GM06990 (cell line): Measurements from ENCODE around the gene HCK.

Source experiments
- DNase-seq: peaks from one replicate; pipeline ENCODE4 v3.0.0-alpha.2; 2011; ENCODE audit not compliant: insufficient read length; ENCODE audit errors: extremely low read depth
- H3K27me3 ChIP-seq: replicated peaks from 2 replicates; pipeline ENCODE4 v1.6.0; 2011; ENCODE audit warnings: low read length; ENCODE audit not compliant: control insufficient read depth, insufficient read depth
- H3K36me3 ChIP-seq: 2 replicates; pipeline ENCODE4 v1.5.1; 2011; ENCODE audit warnings: low read length; ENCODE audit not compliant: control insufficient read depth, insufficient read depth
- H3K4me3 ChIP-seq: replicated peaks from 2 replicates; pipeline ENCODE4 v1.5.1; 2011; ENCODE audit warnings: low read depth, mild to moderate bottlenecking, control low read depth, low read length
- TF ChIP-seq, protein P1 (sequence below): IDR thresholded peaks from 2 replicates; pipeline ENCODE4 v1.5.1; 2011; ENCODE audit warnings: low read length, control low read depth, mild to moderate bottlenecking, inconsistent platforms; ENCODE audit not compliant: insufficient read depth, poor library complexity, severe bottlenecking

HCK gene

DNA sequence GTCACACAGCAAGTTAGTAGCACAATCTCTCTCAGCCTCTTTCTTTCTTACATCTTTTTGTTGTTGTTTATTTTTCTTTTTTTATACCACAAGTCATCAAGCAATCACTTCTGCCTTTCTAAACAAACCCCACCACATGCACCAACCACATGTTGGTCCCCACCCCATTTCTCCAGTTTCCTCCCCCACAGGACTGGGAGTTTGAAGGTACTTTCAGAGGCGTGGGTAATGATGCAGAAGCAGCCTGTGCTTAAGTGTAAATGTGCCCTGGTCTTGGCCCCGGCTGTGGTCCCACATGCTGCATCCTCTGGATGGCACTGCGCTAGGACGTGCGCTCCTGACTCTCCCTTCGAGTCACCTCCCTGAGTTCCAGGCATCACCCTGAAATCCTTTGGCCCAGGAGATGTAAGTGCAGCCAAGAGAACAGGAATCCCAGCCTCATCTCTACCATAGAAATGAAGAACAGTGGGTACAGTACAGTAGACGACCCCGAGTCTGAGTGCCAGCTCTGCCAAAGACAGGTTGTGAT, 5.7 kb downstream of the HCK start:
- no peak for DNase-seq
- Histone ChIP-seq H3K4me3 (no peak overlapping the region), H3K36me3 (peaks cover 1% of the 10 kb centered on the region; the same call in 1 of the 2 replicates), H3K27me3 (no peaks in the 10 kb centered on the region)
- TF ChIP-seq, protein P1, sequence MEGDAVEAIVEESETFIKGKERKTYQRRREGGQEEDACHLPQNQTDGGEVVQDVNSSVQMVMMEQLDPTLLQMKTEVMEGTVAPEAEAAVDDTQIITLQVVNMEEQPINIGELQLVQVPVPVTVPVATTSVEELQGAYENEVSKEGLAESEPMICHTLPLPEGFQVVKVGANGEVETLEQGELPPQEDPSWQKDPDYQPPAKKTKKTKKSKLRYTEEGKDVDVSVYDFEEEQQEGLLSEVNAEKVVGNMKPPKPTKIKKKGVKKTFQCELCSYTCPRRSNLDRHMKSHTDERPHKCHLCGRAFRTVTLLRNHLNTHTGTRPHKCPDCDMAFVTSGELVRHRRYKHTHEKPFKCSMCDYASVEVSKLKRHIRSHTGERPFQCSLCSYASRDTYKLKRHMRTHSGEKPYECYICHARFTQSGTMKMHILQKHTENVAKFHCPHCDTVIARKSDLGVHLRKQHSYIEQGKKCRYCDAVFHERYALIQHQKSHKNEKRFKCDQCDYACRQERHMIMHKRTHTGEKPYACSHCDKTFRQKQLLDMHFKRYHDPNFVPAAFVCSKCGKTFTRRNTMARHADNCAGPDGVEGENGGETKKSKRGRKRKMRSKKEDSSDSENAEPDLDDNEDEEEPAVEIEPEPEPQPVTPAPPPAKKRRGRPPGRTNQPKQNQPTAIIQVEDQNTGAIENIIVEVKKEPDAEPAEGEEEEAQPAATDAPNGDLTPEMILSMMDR = no peak

DNA sequence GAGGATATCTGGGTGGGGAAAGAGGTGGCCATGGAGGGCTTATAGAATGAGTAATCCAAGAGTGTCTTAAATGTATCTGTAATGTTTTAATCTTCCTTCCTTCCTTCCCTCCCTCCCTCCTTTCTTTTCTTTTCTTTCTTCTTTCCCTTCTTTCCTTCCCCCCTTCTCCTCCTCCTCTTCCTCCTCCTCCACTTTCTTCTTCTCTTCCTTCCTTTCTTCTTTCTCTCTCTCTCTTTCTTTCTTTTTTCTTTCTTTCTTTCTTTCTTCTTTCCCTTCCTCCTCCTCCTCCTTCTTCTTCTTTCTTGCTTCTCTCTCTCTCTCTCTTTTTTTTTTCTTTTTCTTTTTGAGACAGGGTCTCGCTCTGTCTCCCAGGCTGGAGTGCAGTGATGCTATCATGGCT, 7.1 kb downstream of the HCK start:
- Histone ChIP-seq H3K4me3 (no peak overlapping the region), H3K27me3 (no peaks in the 10 kb centered on the region), H3K36me3 (peaks cover 1% of the 10 kb centered on the region; the same call in 1 of the 2 replicates)
- DNase-seq = no peak
- TF ChIP-seq, protein P1 = no peak

DNA sequence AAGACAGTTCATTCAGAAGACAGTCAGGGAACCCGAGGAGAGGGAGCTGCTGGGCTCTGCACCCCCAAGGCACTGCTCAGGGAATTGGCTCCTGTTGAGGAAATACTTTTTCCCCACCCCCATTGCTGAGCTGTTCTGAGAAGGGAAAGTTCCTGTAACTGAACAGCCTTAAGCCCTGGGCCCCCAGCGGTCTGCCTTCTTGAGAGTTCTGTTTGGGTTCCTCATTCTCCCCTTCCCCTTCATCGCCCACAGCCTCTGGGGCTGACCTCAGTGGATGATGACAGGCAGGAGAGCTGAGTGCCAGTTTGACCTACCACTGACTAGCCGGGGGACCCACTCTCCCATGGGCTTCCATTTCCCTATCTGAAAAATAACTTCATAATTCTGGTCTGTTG, 10.7 kb downstream of the HCK start:
- TF ChIP-seq, protein P1 = no peak
- Histone ChIP-seq H3K4me3 (no peak overlapping the region), H3K36me3 (no peaks in the 10 kb centered on the region; the same call in 1 of the 2 replicates), H3K27me3 (no peaks in the 10 kb centered on the region)
- peak; percentile 56 for DNase-seq

DNA sequence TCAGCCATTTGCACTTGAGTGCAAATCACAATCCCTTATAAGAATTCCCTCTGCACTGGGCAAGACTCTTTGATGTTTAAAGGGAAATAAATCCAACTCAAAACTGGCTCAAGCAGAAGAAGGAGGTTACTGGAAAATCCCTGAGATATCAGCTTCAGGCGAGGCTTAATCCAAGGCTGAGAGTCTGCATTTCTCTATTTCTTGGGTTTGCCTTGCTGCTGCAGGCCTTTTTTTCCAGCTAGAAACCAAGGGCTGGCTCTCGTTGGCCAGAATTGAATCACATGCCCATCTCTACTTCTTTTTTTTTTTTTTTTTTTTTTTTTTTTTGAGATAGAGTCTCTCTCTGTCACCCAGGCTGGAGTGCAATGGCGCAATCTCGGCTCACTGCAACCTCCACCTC, 11.7 kb downstream of the HCK start:
- Histone ChIP-seq H3K4me3 (no peak overlapping the region), H3K36me3 (no peaks in the 10 kb centered on the region; the same call in 1 of the 2 replicates), H3K27me3 (no peaks in the 10 kb centered on the region)
- no peak for DNase-seq
- TF ChIP-seq, protein P1 = no peak

DNA sequence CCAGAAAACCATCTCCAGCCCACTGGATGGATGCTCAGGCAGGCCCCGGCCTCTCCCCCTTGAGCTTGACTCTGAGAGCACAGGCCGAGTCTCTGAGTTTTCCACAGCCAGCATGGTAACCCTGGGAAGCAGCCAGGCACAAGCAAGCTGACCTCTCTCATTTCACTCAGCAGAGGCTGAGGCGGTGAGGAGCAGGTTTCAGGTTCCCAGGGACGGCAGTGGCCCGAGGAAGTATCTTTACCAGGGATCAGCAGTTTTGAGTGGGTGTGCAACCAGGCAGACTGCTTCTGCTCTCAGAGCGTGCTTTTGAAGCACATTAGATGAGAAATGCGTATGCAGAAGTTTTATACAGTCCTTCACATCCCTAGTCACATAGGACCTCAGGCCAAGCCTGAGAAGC, 12.6 kb downstream of the HCK start:
- Histone ChIP-seq H3K36me3 (no peaks in the 10 kb centered on the region; the same call in 1 of the 2 replicates), H3K4me3 (no peak overlapping the region), H3K27me3 (no peaks in the 10 kb centered on the region)
- peak; percentile 57 for DNase-seq
- TF ChIP-seq, protein P1 = no peak

DNA sequence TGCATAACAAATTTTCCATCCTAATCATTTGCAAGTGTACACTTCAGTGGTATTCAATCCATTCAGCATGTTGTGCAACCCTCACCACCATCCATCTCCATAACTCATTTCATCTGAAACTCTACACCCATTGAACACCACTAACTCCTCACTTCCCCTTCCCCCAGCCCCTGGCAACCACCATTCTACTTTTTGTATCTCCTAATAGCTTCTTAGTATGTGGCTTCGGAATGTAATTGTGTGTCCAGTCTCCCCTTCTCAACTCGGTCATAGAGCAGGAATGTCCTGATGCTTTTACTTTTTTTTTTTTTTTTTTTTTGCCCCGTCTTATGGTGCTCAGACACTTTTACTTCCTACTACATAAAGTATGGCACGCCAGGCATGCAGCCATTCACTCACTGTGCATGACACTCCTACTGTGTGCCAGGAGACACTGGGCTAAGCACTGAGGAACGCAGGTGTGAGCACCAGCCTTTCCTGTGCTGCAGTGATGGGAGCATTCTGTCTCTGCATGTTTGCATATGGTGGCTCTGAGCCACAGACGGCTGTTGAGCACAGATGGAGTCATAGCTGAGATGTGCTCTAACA, 15.3 kb downstream of the HCK start:
- Histone ChIP-seq H3K36me3 (no peaks in the 10 kb centered on the region), H3K27me3 (no peaks in the 10 kb centered on the region), H3K4me3 (no peak overlapping the region)
- TF ChIP-seq, protein P1 = no peak
- DNase-seq = no peak
